NOMO-1 treated with dmso at 0.1 percent for 144 hours (cell line): ENCODE data around the gene IL17RD.

ENCODE experiments used
- DNase-seq: peaks from one replicate; lab custom pipeline; 2025; ENCODE audit not compliant: unreplicated experiment; lab: John Stamatoyannopoulos, UW

IL17RD gene

DNA sequence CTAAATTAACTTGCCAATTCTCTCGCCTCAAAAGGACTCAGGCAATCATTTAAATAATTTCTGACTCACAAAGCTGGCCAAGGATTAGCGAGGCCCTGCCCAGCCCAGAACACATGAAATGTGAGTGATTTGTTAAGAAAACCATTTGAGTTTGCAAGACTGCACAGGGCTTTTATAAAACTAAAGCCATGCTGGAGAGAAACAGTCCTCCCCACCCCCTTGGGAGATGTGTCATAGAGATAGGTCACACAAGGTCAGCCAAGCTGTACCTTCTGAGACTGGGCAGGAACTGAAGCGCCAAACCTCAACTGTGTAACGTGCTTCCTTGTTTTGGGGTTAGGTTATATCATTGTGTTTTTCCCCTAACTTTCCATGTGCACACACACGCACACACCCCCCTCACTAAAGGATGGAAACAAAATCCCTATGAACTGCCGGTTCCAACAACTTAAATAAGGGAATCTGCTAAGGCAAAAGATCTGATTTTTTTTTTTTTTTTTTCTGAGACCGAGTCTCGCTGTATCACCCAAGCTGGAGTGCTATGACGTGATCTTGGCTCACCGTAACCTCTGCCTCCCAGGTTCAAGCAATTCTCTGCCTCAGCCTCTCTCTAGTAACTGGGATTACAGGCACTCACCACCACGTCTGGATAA lies 96.6 kb downstream of the IL17RD start:
- peak; percentile 71 for DNase-seq

DNA sequence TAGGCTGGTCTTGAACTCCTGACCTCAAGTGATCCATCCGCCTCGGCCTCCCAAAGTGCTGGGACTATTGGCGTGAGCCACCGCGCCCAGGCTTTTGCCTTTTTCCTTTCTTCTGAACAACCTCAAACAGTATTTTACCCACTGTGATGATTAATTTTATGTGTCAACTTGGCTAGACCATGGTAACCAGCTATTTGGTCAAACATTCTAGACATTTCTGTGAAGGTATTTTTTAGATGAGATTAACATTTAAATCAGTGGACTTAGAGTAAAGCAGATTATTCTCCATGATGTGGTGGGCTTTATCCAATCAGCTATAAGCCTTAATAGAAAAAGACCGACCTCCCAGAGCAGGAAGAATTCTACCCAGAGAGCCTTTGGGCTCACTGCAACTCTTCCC lies 98.7 kb downstream of the IL17RD start:
- no peak for DNase-seq

DNA sequence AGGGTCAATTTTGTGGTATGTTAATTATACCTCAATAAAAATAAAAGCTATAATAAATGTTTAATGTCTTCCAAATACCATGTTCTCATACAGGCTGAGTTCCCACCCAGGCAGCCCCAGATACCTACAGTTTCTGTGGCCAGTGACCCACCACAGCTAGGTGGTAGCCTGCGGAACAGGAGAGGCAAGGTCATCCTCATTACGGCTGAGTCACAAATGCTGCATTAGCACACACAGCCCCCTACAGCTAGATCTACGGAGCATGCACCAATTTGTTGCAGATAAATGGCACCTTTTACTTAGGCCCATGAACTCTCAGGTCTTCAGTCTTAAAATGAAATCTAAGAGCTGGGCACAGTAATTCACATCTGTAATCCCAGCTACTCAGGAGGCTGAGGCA lies 99.6 kb downstream of the IL17RD start:
- DNase-seq, result no peak

DNA sequence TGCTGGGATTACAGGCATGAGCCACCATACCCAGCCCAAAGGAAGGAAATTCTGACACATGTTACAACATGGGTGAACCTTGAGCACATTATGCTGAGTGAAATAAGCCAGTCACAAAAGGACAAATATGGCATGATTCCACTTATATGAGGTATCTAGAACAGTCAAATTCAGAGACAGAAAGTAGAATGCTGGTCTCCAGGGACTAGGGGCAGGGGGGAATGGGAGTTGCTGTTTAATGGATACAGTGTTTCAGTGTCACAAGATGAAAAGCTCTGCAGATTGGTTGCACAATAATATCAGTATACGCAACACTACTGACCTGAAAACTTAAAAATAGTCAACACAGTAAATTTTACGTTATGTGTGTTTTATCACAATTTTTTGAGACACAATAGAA lies 100.6 kb downstream of the IL17RD start:
- DNase-seq, result no peak

DNA sequence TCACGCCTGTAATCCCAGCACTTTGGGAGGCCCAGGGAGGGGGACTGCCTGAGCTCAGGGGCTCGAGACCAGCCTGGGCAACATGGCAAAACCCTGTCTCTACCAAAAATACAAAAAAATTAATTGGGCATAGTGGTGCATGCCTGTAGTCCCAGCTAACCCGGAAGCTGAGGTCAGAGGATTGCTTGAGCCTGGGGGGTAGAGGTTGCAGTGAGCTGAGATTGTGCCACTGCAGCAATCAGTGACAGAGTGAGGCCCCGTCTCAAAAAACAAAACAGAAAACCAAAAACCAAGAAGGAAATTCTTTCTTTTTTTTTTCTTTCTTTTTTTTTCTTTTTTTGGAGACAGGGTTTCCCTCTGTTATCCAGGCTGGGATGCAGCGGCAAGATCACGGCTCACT lies 101.2 kb downstream of the IL17RD start:
- DNase-seq, result no peak

DNA sequence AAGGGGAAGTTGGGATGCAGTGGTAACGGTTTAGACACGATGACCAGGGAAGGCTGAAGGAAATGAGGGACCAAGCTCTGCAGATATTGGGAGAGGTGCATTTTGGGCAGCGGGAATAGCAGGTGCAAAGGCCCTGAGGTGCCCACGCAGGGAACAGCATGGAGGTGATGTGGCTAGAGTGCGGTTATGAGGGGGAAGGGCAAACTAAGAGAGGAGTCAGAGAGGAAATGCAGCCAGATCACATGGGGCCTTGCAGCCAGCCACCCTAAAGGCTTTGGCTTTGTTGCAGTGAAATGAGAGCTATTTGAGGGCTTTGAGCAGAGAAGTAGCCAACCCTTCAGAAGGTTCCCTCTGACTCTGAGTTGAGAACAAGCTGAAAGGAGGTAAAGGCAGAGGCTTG lies 102.1 kb downstream of the IL17RD start:
- DNase-seq, result no peak

DNA sequence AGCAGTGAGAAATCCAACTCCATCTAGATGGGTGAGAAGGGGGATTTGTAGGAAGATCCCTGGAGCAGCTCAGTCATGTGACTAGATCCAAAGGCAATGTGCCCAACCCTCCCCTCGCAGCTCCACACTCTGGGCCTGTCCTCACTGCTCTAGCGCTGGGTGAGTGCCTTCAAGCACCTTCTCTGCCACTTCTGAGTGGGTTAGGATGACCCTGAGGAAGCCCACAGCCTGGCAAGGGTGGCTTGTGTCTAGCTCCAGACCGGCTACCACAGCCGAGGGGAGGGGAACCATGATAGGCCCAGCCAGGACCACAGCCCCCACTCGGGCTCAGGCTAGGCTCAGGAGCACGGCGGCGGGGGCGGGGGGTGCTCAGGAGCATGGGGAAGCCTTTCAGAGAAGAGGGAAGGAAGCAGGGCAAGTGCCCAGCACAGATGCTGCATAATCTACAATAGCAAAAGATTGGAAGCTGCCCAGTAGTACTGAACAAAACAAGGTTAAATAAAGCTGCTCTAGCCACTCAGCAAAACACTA lies 103.0 kb downstream of the IL17RD start:
- no peak for DNase-seq

DNA sequence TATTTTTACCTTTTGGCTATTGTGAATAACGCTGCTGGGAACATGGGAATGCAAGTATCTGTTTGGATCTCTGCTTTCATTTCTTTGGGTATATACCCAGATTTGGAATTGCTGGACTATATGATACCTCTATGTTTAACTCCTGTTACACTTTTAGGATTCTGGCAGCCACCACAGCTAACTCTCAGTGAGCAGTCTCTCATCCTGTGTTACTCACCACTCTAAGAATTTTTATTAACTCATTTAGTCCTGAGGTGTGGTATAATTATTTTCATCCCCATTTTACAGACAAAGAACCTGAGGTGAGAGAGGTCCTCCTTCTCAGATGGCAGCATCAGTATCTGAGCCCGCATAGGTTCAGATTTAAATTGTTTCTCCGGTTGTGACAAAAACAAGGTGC lies 103.6 kb downstream of the IL17RD start:
- DNase-seq, result no peak

DNA sequence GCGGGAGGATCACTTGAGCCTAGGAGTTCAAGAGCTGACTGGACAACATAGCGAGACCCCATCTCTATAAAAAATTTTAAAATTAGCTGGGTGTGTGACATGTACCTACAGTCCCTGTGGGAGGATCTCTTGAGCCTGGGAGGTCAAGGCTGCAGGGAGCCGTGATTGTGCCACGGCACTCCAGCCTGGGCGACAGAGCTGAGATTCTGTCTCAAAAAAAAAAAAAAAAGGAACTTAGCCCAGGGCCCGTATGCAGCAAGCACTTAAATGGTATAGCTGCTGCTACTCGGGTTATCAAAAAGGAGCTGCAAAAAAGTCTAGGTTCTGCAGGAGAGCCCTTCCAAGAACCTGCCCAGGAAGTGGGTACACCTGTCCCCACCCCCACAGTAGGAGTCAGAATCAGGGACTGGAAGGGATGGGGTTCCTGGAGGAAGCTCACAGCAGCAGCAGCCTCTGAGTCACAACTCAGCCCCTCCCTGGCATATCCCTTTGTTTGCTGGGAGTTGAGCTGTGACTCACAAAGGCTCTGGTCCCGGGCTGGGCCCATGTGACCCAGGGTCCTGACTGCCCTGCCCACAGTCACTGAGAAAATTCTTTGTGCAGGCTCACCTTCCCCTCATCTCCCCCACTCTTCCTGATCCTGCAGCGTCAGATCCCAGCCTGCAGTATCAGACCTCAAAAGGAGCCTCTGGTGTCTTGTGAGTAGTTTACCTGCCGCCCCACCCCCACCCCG lies 104.9 kb downstream of the IL17RD start, which contains the start of gene SPATA12:
Gene SPATA12, plus strand, starts transcription at position 576 of the 733 bp plus-strand sequence. CDS start 13,031 bp downstream, outside the sequence.
- peak; percentile 53 for DNase-seq

DNA sequence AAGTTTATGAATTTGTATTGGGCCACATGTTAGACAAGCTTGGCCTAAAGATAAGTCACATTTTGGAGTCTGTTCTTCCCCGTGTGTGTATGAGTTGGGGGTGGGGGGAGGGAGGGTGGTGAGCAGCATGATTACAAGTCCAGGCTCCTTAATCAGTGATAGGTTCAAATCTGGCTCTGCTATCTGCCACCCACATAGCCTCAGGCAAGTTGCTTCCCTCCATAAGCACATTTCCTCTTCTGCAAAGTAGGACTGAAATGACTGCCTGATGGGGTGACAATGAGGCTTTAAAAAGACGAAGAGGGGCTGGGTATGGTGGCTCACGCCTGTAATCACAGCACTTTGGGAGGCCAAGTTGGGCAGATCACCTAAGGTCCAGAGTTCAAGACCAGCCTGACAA lies 105.7 kb downstream of the IL17RD start:
- no peak for DNase-seq

DNA sequence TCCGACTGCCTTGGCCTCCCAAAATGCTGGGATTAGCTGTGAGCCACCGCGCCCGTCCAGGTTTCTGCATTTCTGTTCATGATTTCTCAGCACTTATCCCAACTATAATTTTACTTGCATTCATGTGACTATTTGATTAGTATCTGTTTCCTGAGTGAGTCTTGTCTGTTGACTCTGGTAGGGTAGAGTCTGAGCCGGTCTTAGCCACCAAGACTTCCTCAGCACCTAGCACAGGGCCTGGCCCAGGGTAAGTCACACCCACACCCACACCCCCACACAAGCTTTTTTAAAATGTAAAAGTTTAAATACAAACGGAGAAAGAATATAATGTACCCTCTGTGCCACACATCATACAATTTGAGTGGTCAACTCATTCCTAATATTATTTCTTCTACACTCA lies 107.8 kb downstream of the IL17RD start:
- DNase-seq, result no peak

DNA sequence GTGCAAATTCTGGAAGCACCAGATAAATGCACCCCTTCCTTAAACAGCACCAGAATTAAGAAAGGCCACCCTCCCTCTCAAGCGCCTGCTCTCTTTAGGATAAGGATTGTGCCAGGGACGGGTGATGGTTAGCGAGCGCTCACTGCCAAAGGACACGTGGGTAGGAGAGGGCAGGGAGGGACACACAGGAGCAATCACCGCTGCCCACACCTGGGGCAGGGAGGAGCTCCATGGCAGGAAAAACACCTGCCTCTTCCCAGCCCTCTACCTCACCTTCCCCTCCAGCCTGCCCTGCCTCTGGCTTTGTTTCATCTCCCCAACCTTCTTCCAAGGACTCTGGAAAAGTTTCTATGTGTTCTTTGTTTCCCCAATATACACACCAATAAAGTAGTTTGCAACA lies 112.0 kb downstream of the IL17RD start:
- no peak for DNase-seq

DNA sequence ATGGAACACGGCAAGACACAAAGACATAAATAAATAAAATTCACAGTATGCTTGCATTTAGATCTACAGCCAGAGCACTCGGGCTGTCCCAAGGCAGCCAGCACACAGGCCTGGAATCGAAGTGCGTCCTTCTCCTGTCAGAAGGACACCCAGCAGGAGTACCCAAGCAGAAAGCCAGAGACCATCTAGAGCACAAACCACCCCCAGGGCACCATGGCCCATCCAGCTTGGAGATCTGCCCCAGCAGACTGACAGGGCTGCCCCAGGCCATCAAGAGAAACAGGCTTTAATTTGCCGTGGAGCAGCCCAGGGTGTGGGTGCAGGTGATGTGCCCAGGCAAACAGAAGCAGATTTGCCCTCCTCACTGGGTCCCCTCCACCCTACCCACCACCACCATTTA lies 112.5 kb downstream of the IL17RD start:
- DNase-seq, result no peak

DNA sequence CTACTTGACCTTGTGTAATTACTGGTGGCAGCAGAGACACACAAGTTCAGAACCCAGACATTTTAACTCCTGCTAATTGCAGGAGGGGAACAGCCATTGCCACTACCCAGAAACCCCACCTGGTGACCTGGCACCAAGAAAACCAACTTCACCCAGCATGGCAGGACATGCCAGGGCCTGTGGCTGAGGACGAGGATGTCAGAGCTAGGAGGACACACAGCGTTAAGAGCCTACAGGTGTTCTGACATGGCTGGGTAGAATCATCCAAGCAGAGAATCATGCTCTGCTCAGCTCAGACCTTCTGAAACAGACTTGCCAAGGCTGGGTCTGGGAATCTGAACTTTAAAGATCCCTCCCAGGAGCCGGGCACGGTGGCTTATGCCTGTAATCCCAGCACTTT lies 116.4 kb downstream of the IL17RD start:
- DNase-seq, result no peak

DNA sequence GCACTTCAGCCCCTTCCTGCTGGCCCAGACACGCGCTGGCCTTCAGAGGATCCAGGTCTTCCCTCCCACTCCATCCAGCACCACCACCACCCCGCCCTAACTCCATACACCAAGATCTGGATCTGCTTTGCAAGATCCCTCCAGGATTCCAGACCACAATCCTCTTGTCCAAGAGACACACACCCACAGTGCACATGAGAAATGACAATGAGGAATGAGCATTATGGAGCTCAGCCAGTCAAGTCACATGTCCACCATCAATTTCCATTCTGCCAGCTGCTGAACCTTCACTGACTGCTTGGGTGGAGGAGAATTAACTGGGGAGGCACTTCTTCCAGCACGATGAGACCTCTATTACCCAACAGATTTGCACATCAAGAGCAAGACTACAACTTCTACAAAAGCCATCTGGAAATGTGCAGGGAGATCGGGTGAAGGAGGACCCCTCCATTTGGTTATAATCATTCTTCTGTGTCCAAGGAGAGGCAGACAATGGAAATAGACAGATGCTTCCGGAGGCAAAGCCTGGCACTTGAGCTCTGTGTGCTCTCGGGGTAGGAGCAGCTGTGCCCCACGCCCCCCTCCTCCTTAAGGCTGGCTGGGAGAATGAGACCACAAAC lies 117.0 kb downstream of the IL17RD start:
- DNase-seq, result no peak

DNA sequence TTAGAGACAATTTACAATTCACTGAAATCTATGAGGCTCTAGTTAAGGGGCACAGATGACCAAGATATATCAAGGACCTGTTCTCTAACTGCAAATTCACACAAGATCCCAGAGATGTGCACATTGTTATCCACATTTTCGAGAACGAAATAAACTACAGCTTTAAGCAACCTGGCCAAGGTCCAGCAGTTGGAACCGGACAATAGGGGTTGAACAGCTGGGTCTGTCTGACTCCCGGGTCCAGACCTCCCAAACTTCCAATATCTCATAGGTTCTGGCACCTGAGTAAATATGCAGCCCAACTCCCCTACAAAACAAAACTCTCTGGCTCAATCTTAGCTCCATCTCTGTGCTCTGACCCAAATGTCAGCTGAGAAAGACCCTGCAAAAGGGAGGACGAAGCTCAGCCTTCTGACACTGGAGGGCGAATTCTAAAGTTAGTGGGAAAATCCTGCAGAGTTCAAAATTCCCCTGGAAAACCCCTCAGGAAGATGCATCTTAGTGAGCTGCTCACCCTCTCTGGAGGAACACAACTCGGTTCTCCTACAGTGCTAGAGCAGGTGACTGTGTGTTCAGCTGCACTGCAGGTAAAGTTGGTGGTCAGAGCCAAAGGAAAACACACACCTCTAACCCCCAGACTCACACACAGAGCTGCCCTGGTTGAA lies 118.9 kb downstream of the IL17RD start:
- DNase-seq, result no peak

DNA sequence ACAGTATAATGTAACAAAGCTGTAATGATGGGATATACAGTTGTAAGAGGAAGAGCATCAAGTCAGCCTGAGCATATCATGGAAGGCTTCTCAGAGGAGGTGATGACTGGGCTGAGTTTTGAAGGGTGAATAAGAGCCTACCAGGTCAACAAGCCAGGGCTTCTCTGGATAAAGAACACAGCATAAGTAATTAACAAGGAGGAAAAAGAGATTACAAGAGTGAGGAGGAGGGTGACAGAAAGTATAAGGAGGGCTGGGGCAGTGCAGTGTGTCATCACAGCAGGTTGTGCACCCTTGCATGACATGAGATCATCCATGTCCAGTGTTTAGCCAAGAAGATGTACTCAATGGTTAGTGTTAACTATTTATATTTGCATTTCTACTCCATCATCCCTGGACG lies 121.6 kb downstream of the IL17RD start:
- DNase-seq, result no peak

DNA sequence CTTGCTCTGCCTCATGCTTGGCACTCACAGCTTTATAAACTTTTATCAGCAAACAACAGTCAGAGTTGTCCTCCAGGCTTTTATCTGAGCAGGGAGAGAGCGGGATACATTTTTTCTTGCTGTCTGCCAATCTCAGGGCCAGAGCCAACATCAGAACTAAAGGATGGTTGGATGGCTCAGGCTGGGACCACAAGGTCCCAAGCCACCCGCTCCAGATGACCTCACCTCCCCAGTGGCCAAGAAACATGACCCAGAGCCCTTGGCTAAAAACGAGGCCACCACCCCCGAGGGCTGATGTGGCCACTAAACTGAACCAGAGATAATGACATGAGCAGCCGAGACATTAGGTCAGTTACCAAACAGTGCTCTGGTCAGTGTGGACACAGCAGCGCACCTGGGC lies 123.5 kb downstream of the IL17RD start:
- no peak for DNase-seq
